Measurements from ENCODE around the gene NPPC.

Gene NPPC

DNA sequence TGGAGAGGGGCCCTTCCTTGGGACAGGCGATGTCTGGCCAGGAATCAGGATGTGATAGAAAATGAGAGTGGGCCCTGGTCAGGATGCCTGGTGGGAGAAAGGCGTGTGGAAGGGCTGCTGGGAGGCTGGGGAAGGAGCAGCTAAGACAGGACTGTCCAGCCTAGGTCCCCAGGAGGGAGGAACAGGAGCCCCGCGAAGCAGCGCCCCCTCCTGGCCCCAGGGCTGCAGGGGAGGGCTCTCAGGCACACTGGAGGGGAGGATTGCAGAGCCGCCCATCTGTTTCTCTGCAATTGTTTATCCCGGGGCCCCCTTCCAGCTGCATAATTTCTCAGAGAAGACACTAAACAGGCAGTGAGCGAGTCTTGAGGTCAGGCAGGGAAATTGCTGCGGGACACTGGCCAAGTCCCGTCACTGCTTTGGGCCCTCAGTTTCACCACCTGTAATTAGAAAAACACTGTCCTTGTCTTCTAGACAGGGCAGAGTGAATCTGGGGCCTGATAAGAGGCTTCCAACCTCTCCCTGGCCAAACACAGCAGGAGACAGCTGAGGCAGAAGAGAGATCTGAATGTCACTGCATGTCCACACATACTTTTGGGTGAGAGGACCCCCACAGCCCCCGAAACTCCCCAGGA, 3.9 kb upstream of the NPPC start:
- no peaks in the 10 kb centered on the region for H3F3A ChIP-seq (ENCODE audit: insufficient read depth, low read length)
- H2AFZ ChIP-seq (ENCODE audit: low read length): no peak overlapping the region
- no peaks in the 10 kb centered on the region for H4K20me1 ChIP-seq (ENCODE audit: insufficient read depth, low read length)
- no peak overlapping the region for H3K4me2 ChIP-seq (ENCODE audit: low read length)
- H3K9me2 ChIP-seq (ENCODE audit: low read depth, low read length): no peaks in the 10 kb centered on the region
- no peak overlapping the region for H3K9ac ChIP-seq (ENCODE audit: low read length)
- TF ChIP-seq EZH2 (IDR thresholded peaks at IDR 0.05; ENCODE audit: borderline replicate concordance, low read length): no peak
- TF ChIP-seq, protein P1, sequence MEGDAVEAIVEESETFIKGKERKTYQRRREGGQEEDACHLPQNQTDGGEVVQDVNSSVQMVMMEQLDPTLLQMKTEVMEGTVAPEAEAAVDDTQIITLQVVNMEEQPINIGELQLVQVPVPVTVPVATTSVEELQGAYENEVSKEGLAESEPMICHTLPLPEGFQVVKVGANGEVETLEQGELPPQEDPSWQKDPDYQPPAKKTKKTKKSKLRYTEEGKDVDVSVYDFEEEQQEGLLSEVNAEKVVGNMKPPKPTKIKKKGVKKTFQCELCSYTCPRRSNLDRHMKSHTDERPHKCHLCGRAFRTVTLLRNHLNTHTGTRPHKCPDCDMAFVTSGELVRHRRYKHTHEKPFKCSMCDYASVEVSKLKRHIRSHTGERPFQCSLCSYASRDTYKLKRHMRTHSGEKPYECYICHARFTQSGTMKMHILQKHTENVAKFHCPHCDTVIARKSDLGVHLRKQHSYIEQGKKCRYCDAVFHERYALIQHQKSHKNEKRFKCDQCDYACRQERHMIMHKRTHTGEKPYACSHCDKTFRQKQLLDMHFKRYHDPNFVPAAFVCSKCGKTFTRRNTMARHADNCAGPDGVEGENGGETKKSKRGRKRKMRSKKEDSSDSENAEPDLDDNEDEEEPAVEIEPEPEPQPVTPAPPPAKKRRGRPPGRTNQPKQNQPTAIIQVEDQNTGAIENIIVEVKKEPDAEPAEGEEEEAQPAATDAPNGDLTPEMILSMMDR (IDR thresholded peaks at IDR 0.05; ENCODE audit: low read length): peak; percentile 88
- H3K27ac ChIP-seq (ENCODE audit: low read depth, low read length, poor library complexity, severe bottlenecking): no peak overlapping the region
- H3K36me3 ChIP-seq (ENCODE audit: insufficient read depth, low read length): no peaks in the 10 kb centered on the region
- peaks cover 22% of the 10 kb centered on the region for H3K4me1 ChIP-seq (ENCODE audit: insufficient read depth, low read length, severe bottlenecking)
- no peak overlapping the region for H3K4me3 ChIP-seq (ENCODE audit: low read depth, low read length, poor library complexity, severe bottlenecking)
- H3K9me3 ChIP-seq (ENCODE audit: low read length): no peaks in the 10 kb centered on the region
- H3K79me2 ChIP-seq (ENCODE audit: insufficient read depth, low read length): no peaks in the 10 kb centered on the region
- H3K27me3 ChIP-seq (ENCODE audit: insufficient read depth, low read length): peaks cover 5% of the 10 kb centered on the region

GRCh38 chr2:231928901-231929725, 2.9 kb upstream of the NPPC start:
- H3K27ac ChIP-seq (ENCODE audit: low read depth, low read length, poor library complexity, severe bottlenecking): no peak overlapping the region
- H4K20me1 ChIP-seq (ENCODE audit: insufficient read depth, low read length): no peaks in the 10 kb centered on the region
- no peaks in the 10 kb centered on the region for H3K9me3 ChIP-seq (ENCODE audit: low read length)
- H3F3A ChIP-seq (ENCODE audit: insufficient read depth, low read length): no peaks in the 10 kb centered on the region
- no peak overlapping the region for H3K9ac ChIP-seq (ENCODE audit: low read length)
- H3K27me3 ChIP-seq (ENCODE audit: insufficient read depth, low read length): peaks cover 5% of the 10 kb centered on the region
- H2AFZ ChIP-seq (ENCODE audit: low read length): no peak overlapping the region
- H3K9me2 ChIP-seq (ENCODE audit: low read depth, low read length): no peaks in the 10 kb centered on the region
- H3K36me3 ChIP-seq (ENCODE audit: insufficient read depth, low read length): no peaks in the 10 kb centered on the region
- H3K4me1 ChIP-seq (ENCODE audit: insufficient read depth, low read length, severe bottlenecking): peaks cover 22% of the 10 kb centered on the region
- TF ChIP-seq, protein P1 (IDR thresholded peaks at IDR 0.05; ENCODE audit: low read length): no peak
- no peak overlapping the region for H3K4me2 ChIP-seq (ENCODE audit: low read length)
- H3K4me3 ChIP-seq (ENCODE audit: low read depth, low read length, poor library complexity, severe bottlenecking): no peak overlapping the region
- no peaks in the 10 kb centered on the region for H3K79me2 ChIP-seq (ENCODE audit: insufficient read depth, low read length)

GRCh38 chr2:231928481-231928880, 2.3 kb upstream of the NPPC start:
- Histone ChIP-seq H3K9ac (ENCODE audit: low read length) (no peak overlapping the region), H3K4me2 (ENCODE audit: low read length) (no peak overlapping the region), H3K9me2 (ENCODE audit: low read depth, low read length) (no peaks in the 10 kb centered on the region), H3K36me3 (ENCODE audit: insufficient read depth, low read length) (no peaks in the 10 kb centered on the region), H3K27me3 (ENCODE audit: insufficient read depth, low read length) (peaks cover 5% of the 10 kb centered on the region), H3K4me1 (ENCODE audit: insufficient read depth, low read length, severe bottlenecking) (peaks cover 22% of the 10 kb centered on the region), H3F3A (ENCODE audit: insufficient read depth, low read length) (no peaks in the 10 kb centered on the region), H3K79me2 (ENCODE audit: insufficient read depth, low read length) (no peaks in the 10 kb centered on the region), H3K9me3 (ENCODE audit: low read length) (no peaks in the 10 kb centered on the region), H3K4me3 (ENCODE audit: low read depth, low read length, poor library complexity, severe bottlenecking) (no peak overlapping the region), H4K20me1 (ENCODE audit: insufficient read depth, low read length) (no peaks in the 10 kb centered on the region), H3K27ac (ENCODE audit: low read depth, low read length, poor library complexity, severe bottlenecking) (no peak overlapping the region), H2AFZ (ENCODE audit: low read length) (no peak overlapping the region)
- TF ChIP-seq, protein P1 (IDR thresholded peaks at IDR 0.05; ENCODE audit: low read length): no peak
- no peak for TF ChIP-seq EZH2 (IDR thresholded peaks at IDR 0.05; ENCODE audit: borderline replicate concordance, low read length)

Measured in OCI-LY1 (cell line).